GM13977 (cell line): Measurements from ENCODE around the gene JCHAIN.
A peak's percentile ranks its signal among the peaks of the same experiment; 100 is the strongest.
"Not testable (repeated sequence)": the region's sequence is repeated elsewhere in the genome, so short reads cannot be mapped to it uniquely, and the experiment has no call there.

Experiments
- DNase-seq: peaks from one replicate; pipeline ENCODE4 v3.0.0; 2012; ENCODE audit warnings: low spot score
- CTCF ChIP-seq: IDR thresholded peaks from 2 replicates; pipeline ENCODE4 v1.5.1; 2012; ENCODE audit warnings: mild to moderate bottlenecking, control low read depth; ENCODE audit not compliant: insufficient read depth; ENCODE audit errors: extremely low read depth, missing control alignments
- in situ Hi-C: fragments of 300-500 bp; cut with MboI; formaldehyde crosslinking; loops from one replicate; pipeline ENCODE4 v1.12.0; 2022; ENCODE audit warnings: low sequenced_read_pairs, low pct_unique_long_range_greater_than_20kb, mixed read lengths, inconsistent platforms; ENCODE audit not compliant: unreplicated experiment

The JCHAIN gene

GRCh38 chr4:70676554-70677090, 10.3 kb upstream of the JCHAIN start:
- TF ChIP-seq CTCF: no peak
- in situ Hi-C loops: no loop called here
- no peak for DNase-seq

GRCh38 chr4:70674731-70675130, 8.4 kb upstream of the JCHAIN start:
- in situ Hi-C loops: no loop called here
- no peak for TF ChIP-seq CTCF
- no peak for DNase-seq

GRCh38 chr4:70674191-70674590, 7.9 kb upstream of the JCHAIN start:
- no peak for TF ChIP-seq CTCF
- no peak for DNase-seq
- in situ Hi-C loops: no loop called here

- DNase-seq: no peak
- in situ Hi-C loops: no loop called here
- TF ChIP-seq CTCF: no peak
These were observed 4.8 kb upstream of the JCHAIN start for GRCh38 chr4:70671091-70671490.

- DNase-seq: no peak
- TF ChIP-seq CTCF: no peak
These were observed 4.2 kb upstream of the JCHAIN start for GRCh38 chr4:70670332-70671014.

GRCh38 chr4:70667740-70668535, 1.6 kb upstream of the JCHAIN start:
- DNase-seq: no peak
- in situ Hi-C loops: no loop called here
- TF ChIP-seq CTCF: no peak

More at GRCh38 chr4:70670332-70671014, 4.2 kb upstream of the JCHAIN start:
- in situ Hi-C loops: no loop called here

- DNase-seq: peak; percentile 17
- in situ Hi-C loops: not testable (repeated sequence)
These were observed 4.9 kb downstream of the JCHAIN start for GRCh38 chr4:70661309-70661922.
